K562 (cell line): ENCODE results near the gene SGMS1. TPM values are rescaled to one million over a fixed set of nuclear protein-coding genes. Genes with fewer than 3 reads are reported as not detected.
A peak's percentile ranks its signal among the peaks of the same experiment; 100 is the strongest.

Source experiments
- CBFA2T3 ChIP-seq: fragments of 450-650 bp; IDR thresholded peaks from 2 replicates; pipeline ENCODE4 v1.6.1; 2017
- CHD1 ChIP-seq: fragments of 200-600 bp; sonication (generic); IDR thresholded peaks from one replicate; pipeline ENCODE4 v1.6.1; 2012; ENCODE audit warnings: mild to moderate bottlenecking, moderate library complexity, low read length, inconsistent platforms
- FOS ChIP-seq: IDR thresholded peaks from 3 replicates; pipeline ENCODE4 v1.6.1; 2011; ENCODE audit not compliant: insufficient read length; ENCODE audit errors: extremely low read depth
- HMGN3 ChIP-seq: IDR thresholded peaks from 2 replicates; pipeline ENCODE4 v1.6.1; 2011; ENCODE audit warnings: borderline replicate concordance, low read depth, mild to moderate bottlenecking, mixed read lengths, low read length; ENCODE audit not compliant: insufficient read length; ENCODE audit errors: extremely low read depth
- MAFK ChIP-seq: IDR thresholded peaks from 2 replicates; pipeline ENCODE4 v1.6.1; 2011; ENCODE audit warnings: low read length, improper control_type of control experiment
- MEIS2 ChIP-seq: fragments of 450-650 bp; IDR thresholded peaks from 2 replicates; pipeline ENCODE4 v1.6.1; 2014; ENCODE audit warnings: mild to moderate bottlenecking; ENCODE audit not compliant: partially characterized antibody
- NCOR1 ChIP-seq: fragments of 450-650 bp; IDR thresholded peaks from 2 replicates; pipeline ENCODE4 v1.6.1; 2016; ENCODE audit warnings: mild to moderate bottlenecking, moderate library complexity
- RBM17 ChIP-seq: fragments of 200-400 bp; formaldehyde crosslinking; IDR thresholded peaks from 2 replicates; pipeline ENCODE4 v1.6.1; 2017; ENCODE audit warnings: low read depth, mild to moderate bottlenecking, low read length, borderline replicate concordance
- RHOXF2B ChIP-seq: fragments of 250-450 bp; sonication (Bioruptor Pico); conservative IDR thresholded peaks from 2 replicates; pipeline ENCODE4 v1.5.1; 2021
- SIN3A ChIP-seq, 2 experiments: fragments of 150-350 bp in 1 of 2; IDR thresholded peaks; 2 replicates each; pipeline ENCODE4 v1.6.1; 2011 to 2016; ENCODE audit warnings: borderline replicate concordance in 2 of 2, low read depth in 2 of 2, low read length in 2 of 2, mild to moderate bottlenecking in 2 of 2, moderate library complexity in 2 of 2; ENCODE audit not compliant: control insufficient read depth in 1 of 2
- SP1 ChIP-seq: sonication (generic); formaldehyde crosslinking; IDR thresholded peaks from 2 replicates; pipeline ENCODE4 v1.8.1; 2022; ENCODE audit warnings: mild to moderate bottlenecking, missing genetic modification reagents
- TAF7 ChIP-seq: fragments of 450-650 bp; IDR thresholded peaks from 2 replicates; pipeline ENCODE4 v1.6.1; 2016; ENCODE audit warnings: missing genetic modification characterization, missing compliant biosample characterization
- TCF3 ChIP-seq: sonication (generic); formaldehyde crosslinking; IDR thresholded peaks from 2 replicates; pipeline ENCODE4 v1.4.0; 2020; ENCODE audit warnings: mild to moderate bottlenecking, missing genetic modification reagents
- TEAD1 ChIP-seq, 2 experiments: fragments of 450-650 bp in 1 of 2; sonication (generic) in 1 of 2; formaldehyde crosslinking; IDR thresholded peaks; 2 replicates each; pipeline versions ENCODE4 v1.4.0 to v1.8.0; 2020 to 2022; ENCODE audit warnings: mild to moderate bottlenecking in 2 of 2, missing genetic modification reagents in 1 of 2
- TEAD4 ChIP-seq, 2 experiments: sonication (generic) in 1 of 2; formaldehyde crosslinking in 1 of 2; IDR thresholded peaks; 2 replicates each; pipeline versions ENCODE4 v1.6.1 to v1.8.0; 2012 to 2022; ENCODE audit warnings: borderline replicate concordance in 1 of 2, inconsistent platforms in 1 of 2, low read length in 1 of 2, mild to moderate bottlenecking in 1 of 2, missing genetic modification reagents in 1 of 2
- ZBTB7A ChIP-seq: IDR thresholded peaks from 2 replicates; pipeline ENCODE4 v1.6.1; 2011; ENCODE audit warnings: low read depth, mild to moderate bottlenecking, low read length, moderate library complexity, borderline replicate concordance; ENCODE audit not compliant: control insufficient read depth
- ZKSCAN1 ChIP-seq: fragments of 150-350 bp; IDR thresholded peaks from 2 replicates; pipeline ENCODE4 v1.6.1; 2016; ENCODE audit warnings: low read depth, low read length
- ZNF143 ChIP-seq: sonication (generic); formaldehyde crosslinking; IDR thresholded peaks from 2 replicates; pipeline ENCODE4 v1.9.0; 2022; ENCODE audit warnings: mild to moderate bottlenecking, missing genetic modification reagents
- ZNF3 ChIP-seq: fragments of 250-450 bp; sonication (Bioruptor Pico); IDR thresholded peaks from 2 replicates; pipeline ENCODE4 v1.5.0; 2021; ENCODE audit warnings: mild to moderate bottlenecking, moderate library complexity
- ZNF316 ChIP-seq: fragments of 450-650 bp; IDR thresholded peaks from 2 replicates; pipeline ENCODE4 v1.6.1; 2016
- ZNF785 ChIP-seq: fragments of 250-450 bp; sonication (Bioruptor Pico); IDR thresholded peaks from 2 replicates; pipeline ENCODE4 v1.4.0; 2020; ENCODE audit warnings: mild to moderate bottlenecking
- polyA plus RNA-seq, 8 experiments: library from polyadenylated mRNA; depleted of rRNA in 4 of 8; stranded (reverse) in 5 of 8; unstranded in 3 of 8; fragments of >200 nt; fragmentation: Nextera tagmentation in 2 of 8; fragmentation: Illumina TruSeq in 1 of 8; extraction: Ambion mirVana in 2 of 8; extraction: Trizol in 1 of 8; gene quantifications; 2 replicates each; pipeline versions ENCODE4 v1.2.1 to v1.2.3, GENCODE V29; 2011 to 2014; ENCODE audit warnings: inconsistent platforms in 1 of 8, missing spikeins in 1 of 8
- total RNA-seq, 7 experiments: library from RNA; depleted of rRNA in 6 of 7; stranded (reverse); fragments of >200 nt in 6 of 7; fragmentation: Illumina TruSeq in 2 of 7; extraction: Trizol in 2 of 7; gene quantifications; 2 replicates each; pipeline versions ENCODE4 v1.2.1 to v1.2.3, GENCODE V29; 2011 to 2021; ENCODE audit warnings: low replicate concordance in 1 of 7
- TF ChIP-seq, protein P1 (sequence below), 2 experiments: fragments of 450-650 bp in 1 of 2; sonication (generic) in 1 of 2; formaldehyde crosslinking; conservative IDR thresholded peaks; 2 replicates each; pipeline versions ENCODE4 v1.4.0 to v1.8.1; 2020 to 2022; ENCODE audit warnings: mild to moderate bottlenecking in 1 of 2, missing genetic modification reagents in 1 of 2
- TF ChIP-seq, protein P2 (sequence below): fragments of 450-650 bp; formaldehyde crosslinking; IDR thresholded peaks from 2 replicates; pipeline ENCODE4 v1.4.0; 2020; ENCODE audit warnings: mild to moderate bottlenecking, moderate library complexity
- TF ChIP-seq, protein P3 (sequence below), 2 experiments: fragments of 450-650 bp; IDR thresholded peaks; 2 replicates each; pipeline ENCODE4 v1.6.1; 2016

Gene SGMS1
- total and polyA plus RNA-seq, 9 of the 15 experiments (the other 6 are each of a cell fraction or from before 2014, with no cell fraction given), result 22.6 to 232 (median 82.2) TPM

DNA sequence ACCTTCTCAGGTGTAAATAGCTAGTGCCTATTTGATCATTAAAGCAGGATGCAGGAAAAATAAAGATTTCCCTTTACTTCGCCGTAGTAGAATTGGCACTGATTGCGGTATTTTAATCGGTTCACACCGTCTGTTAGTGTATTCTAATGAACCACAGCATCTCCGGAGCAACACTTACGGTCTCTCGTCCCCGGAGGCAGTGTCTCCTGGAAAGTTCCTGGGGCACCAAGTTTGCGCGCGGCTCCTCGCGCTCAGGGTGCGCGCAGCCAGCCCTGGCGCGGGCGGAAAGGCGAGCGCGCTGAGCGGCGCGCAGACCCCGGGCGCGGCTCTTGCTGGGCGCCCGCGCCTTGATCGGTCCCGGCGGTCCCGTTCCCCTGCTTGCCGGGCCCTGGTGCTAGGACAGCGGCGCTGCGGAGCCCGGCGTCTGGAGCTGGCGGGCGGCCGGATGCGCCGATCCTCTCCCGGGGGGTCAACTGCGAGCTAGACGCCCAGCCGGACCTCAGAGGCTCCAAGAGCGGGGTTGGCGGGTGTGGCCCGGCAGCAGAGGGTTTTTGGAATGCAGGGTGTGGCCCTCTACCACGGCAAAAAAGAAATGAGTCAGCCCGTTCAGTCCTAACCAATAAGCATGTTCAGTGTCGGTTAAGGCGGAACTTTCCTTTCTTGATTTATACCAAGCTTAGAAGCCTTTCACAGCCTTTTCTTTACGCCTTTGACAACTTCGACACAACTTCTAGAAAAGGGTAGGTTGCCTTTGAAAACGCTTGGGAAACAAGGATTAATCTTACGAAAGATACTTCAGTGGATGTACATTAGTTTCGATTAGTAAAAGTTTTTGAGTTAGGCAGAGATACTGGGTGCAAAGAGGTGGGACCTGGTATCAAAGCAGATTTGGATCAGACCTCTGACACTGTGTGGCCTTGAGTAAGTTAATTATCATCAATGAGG is 205.6 kb downstream of the SGMS1 start (continued):
- no peak for TF ChIP-seq RBM17
- peak; percentile 70 for TF ChIP-seq TEAD4 (IDR thresholded peaks at IDR 0.05; ENCODE audit: low read length)
- no peak for TF ChIP-seq TEAD4 (CRISPR knock-in tag; IDR thresholded peaks at IDR 0.05; ENCODE audit: borderline replicate concordance)
- TF ChIP-seq CHD1, result peak; percentile 87
- peak; percentile 95 for TF ChIP-seq MEIS2
- TF ChIP-seq, protein P1, sequence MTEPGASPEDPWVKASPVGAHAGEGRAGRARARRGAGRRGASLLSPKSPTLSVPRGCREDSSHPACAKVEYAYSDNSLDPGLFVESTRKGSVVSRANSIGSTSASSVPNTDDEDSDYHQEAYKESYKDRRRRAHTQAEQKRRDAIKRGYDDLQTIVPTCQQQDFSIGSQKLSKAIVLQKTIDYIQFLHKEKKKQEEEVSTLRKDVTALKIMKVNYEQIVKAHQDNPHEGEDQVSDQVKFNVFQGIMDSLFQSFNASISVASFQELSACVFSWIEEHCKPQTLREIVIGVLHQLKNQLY (CRISPR knock-in tag; conservative IDR thresholded peaks at IDR 0.05), result no peak
- no peak for TF ChIP-seq ZNF785 (CRISPR knock-in tag)
- TF ChIP-seq TAF7 (tag), result peak; percentile 61
- no peak for TF ChIP-seq RHOXF2B (CRISPR knock-in tag)
- TF ChIP-seq, protein P2, sequence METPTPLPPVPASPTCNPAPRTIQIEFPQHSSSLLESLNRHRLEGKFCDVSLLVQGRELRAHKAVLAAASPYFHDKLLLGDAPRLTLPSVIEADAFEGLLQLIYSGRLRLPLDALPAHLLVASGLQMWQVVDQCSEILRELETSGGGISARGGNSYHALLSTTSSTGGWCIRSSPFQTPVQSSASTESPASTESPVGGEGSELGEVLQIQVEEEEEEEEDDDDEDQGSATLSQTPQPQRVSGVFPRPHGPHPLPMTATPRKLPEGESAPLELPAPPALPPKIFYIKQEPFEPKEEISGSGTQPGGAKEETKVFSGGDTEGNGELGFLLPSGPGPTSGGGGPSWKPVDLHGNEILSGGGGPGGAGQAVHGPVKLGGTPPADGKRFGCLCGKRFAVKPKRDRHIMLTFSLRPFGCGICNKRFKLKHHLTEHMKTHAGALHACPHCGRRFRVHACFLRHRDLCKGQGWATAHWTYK (CRISPR knock-in tag), result 0 out of 2 replicates have a peak, but pooled peaks have one; percentile 38
- TF ChIP-seq SP1 (CRISPR knock-in tag), result 0 out of 2 replicates have a peak, but pooled peaks have one; percentile 57
- TF ChIP-seq ZNF3 (CRISPR knock-in tag), result no peak
- TF ChIP-seq MAFK, result peak; percentile 83
- no peak for TF ChIP-seq ZKSCAN1
- no peak for TF ChIP-seq NCOR1
- TF ChIP-seq ZNF316, result peak; percentile 96
- TF ChIP-seq ZNF143 (CRISPR knock-in tag), result no peak
- peak; percentile 25 to 49; a peak in 1 of 4 replicates for TF ChIP-seq SIN3A (IDR thresholded peaks at IDR 0.05; ENCODE audit: borderline replicate concordance in 2 of 2, control insufficient read depth in 1 of 2, low read depth in 2 of 2, low read length in 2 of 2)
- 0 out of 2 replicates have a peak, but pooled peaks have one; percentile 21 for TF ChIP-seq ZBTB7A
- TF ChIP-seq TCF3, result 0 out of 2 replicates have a peak, but pooled peaks have one; percentile 23
- TF ChIP-seq, protein P3, sequence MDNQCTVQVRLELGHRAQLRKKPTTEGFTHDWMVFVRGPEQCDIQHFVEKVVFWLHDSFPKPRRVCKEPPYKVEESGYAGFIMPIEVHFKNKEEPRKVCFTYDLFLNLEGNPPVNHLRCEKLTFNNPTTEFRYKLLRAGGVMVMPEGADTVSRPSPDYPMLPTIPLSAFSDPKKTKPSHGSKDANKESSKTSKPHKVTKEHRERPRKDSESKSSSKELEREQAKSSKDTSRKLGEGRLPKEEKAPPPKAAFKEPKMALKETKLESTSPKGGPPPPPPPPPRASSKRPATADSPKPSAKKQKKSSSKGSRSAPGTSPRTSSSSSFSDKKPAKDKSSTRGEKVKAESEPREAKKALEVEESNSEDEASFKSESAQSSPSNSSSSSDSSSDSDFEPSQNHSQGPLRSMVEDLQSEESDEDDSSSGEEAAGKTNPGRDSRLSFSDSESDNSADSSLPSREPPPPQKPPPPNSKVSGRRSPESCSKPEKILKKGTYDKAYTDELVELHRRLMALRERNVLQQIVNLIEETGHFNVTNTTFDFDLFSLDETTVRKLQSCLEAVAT (IDR thresholded peaks at IDR 0.05), result peak in 1 of 2 experiments; percentile 20; a peak in 2 of 4 replicates
- TF ChIP-seq TEAD1 (CRISPR knock-in tag; IDR thresholded peaks at IDR 0.05), result peak in 1 of 2 experiments; percentile 82; a peak in 2 of 4 replicates
- TF ChIP-seq HMGN3, result peak; percentile 83
- 0 out of 2 replicates have a peak, but pooled peaks have one; percentile 25 for TF ChIP-seq CBFA2T3
- TF ChIP-seq FOS, result peak; percentile 18
